GM12878 (cell line): ENCODE measurements around the gene CARD19. TPM values are rescaled to one million over a fixed set of nuclear protein-coding genes. Genes with fewer than 3 reads are reported as not detected.
A peak's percentile ranks its signal among the peaks of the same experiment; 100 is the strongest.

Source experiments
- BHLHE40 ChIP-seq, 2 experiments: fragments of 450-650 bp in 1 of 2; IDR thresholded peaks; 2 replicates each; pipeline ENCODE4 v1.6.1; 2011 to 2017; ENCODE audit warnings: low read depth in 2 of 2, borderline replicate concordance in 1 of 2, improper control_type of control experiment in 1 of 2, low read length in 1 of 2, mild to moderate bottlenecking in 1 of 2
- CTCF ChIP-seq, 3 experiments: IDR thresholded peaks in 2 of 3; conservative IDR thresholded peaks in 1 of 3; 2 replicates each; pipeline ENCODE4 v1.5.1; 2011; ENCODE audit warnings: low read depth in 3 of 3, low read length in 3 of 3, mild to moderate bottlenecking in 3 of 3, control low read depth in 2 of 3, moderate library complexity in 2 of 3, inconsistent platforms in 1 of 3, mixed read lengths in 1 of 3; ENCODE audit not compliant: control insufficient read depth in 2 of 3, insufficient read depth in 1 of 3; ENCODE audit errors: extremely low read depth in 1 of 3
- EGR1 ChIP-seq, 2 experiments: IDR thresholded peaks; 1 replicate in 1 of 2; 2 replicates in 1 of 2; pipeline ENCODE4 v1.6.1; 2011 to 2012; ENCODE audit warnings: low read depth in 2 of 2, low read length in 2 of 2, borderline replicate concordance in 1 of 2, mild to moderate bottlenecking in 1 of 2, moderate library complexity in 1 of 2
- GABPA ChIP-seq: IDR thresholded peaks from 2 replicates; pipeline ENCODE4 v1.6.1; 2014; ENCODE audit warnings: antibody characterized with exemption, low read depth, mild to moderate bottlenecking, inconsistent platforms
- IKZF1 ChIP-seq: fragments of 450-650 bp; conservative IDR thresholded peaks from 2 replicates; pipeline ENCODE4 v1.6.1; 2017; ENCODE audit warnings: antibody characterized with exemption, mild to moderate bottlenecking
- KDM1A ChIP-seq: fragments of 200-600 bp; sonication (generic); IDR thresholded peaks from 2 replicates; pipeline ENCODE4 v1.6.1; 2016; ENCODE audit warnings: borderline replicate concordance
- MTA3 ChIP-seq: IDR thresholded peaks from 2 replicates; pipeline ENCODE4 v1.6.1; 2012; ENCODE audit warnings: low read length, inconsistent platforms, borderline replicate concordance
- NFIC ChIP-seq: IDR thresholded peaks from 2 replicates; pipeline ENCODE4 v1.6.1; 2012; ENCODE audit warnings: low read depth, mild to moderate bottlenecking, inconsistent platforms, low read length, moderate library complexity
- NR2C2 ChIP-seq: IDR thresholded peaks from 2 replicates; pipeline ENCODE4 v1.6.1; 2011; ENCODE audit warnings: borderline replicate concordance, low read depth; ENCODE audit not compliant: control insufficient read depth, insufficient read length
- POU2F2 ChIP-seq: IDR thresholded peaks from 3 replicates; pipeline ENCODE4 v1.6.1; 2011; ENCODE audit warnings: low read depth, mild to moderate bottlenecking, low read length, borderline replicate concordance
- RAD51 ChIP-seq: fragments of 450-650 bp; IDR thresholded peaks from 2 replicates; pipeline ENCODE4 v1.6.1; 2016; ENCODE audit warnings: moderate library complexity, mild to moderate bottlenecking, inconsistent platforms
- RELB ChIP-seq: fragments of 450-650 bp; IDR thresholded peaks from 2 replicates; pipeline ENCODE4 v1.6.1; 2017; ENCODE audit warnings: low read depth, mild to moderate bottlenecking, moderate library complexity
- SREBF1 ChIP-seq: IDR thresholded peaks from 2 replicates; pipeline ENCODE4 v1.6.1; 2012; ENCODE audit warnings: mild to moderate bottlenecking, low read length
- SUZ12 ChIP-seq: fragments of 200-600 bp; sonication (generic); IDR thresholded peaks from one replicate; pipeline ENCODE4 v1.6.1; 2018; ENCODE audit warnings: antibody characterized with exemption, mild to moderate bottlenecking; ENCODE audit not compliant: unreplicated experiment
- WRNIP1 ChIP-seq: IDR thresholded peaks from 2 replicates; pipeline ENCODE4 v1.6.1; 2011; ENCODE audit warnings: low read depth, low read length, improper control_type of control experiment, borderline replicate concordance
- ZBTB4 ChIP-seq: fragments of 450-650 bp; formaldehyde crosslinking; IDR thresholded peaks from 2 replicates; pipeline ENCODE4 v1.4.0; 2022; ENCODE audit warnings: mild to moderate bottlenecking, moderate library complexity
- polyA plus RNA-seq, 11 experiments: library from polyadenylated mRNA; depleted of rRNA in 4 of 11; unstranded in 6 of 11; stranded (reverse) in 5 of 11; fragments of >200 nt; fragmentation: Nextera tagmentation in 4 of 11; fragmentation: Illumina TruSeq in 1 of 11; extraction: Ambion mirVana in 4 of 11; extraction: Trizol in 1 of 11; gene quantifications; 1 replicate in 1 of 11; 2 replicates in 10 of 11; pipeline versions ENCODE4 v1.2.1 to v1.2.3, GENCODE V29; 2011 to 2016; ENCODE audit warnings: inconsistent platforms in 2 of 11, missing spikeins in 2 of 11, low read depth in 1 of 11
- total RNA-seq, 4 experiments: library from RNA; depleted of rRNA in 3 of 4; stranded (reverse); fragments of >200 nt in 3 of 4; fragmentation: Illumina TruSeq in 1 of 4; extraction: Trizol in 1 of 4; gene quantifications; 2 replicates each; pipeline versions ENCODE4 v1.2.1 to v1.2.3, GENCODE V29; 2013 to 2021
- TF ChIP-seq, protein P1 (sequence below): fragments of 450-650 bp; IDR thresholded peaks from 2 replicates; pipeline ENCODE4 v1.6.1; 2017; ENCODE audit warnings: mild to moderate bottlenecking, moderate library complexity

CARD19 gene
- total and polyA plus RNA-seq, 10 of the 15 experiments (the other 5 are each of a cell fraction or from before 2014, with no cell fraction given) = 0.61 to 41.6 (median 19.9) TPM

DNA sequence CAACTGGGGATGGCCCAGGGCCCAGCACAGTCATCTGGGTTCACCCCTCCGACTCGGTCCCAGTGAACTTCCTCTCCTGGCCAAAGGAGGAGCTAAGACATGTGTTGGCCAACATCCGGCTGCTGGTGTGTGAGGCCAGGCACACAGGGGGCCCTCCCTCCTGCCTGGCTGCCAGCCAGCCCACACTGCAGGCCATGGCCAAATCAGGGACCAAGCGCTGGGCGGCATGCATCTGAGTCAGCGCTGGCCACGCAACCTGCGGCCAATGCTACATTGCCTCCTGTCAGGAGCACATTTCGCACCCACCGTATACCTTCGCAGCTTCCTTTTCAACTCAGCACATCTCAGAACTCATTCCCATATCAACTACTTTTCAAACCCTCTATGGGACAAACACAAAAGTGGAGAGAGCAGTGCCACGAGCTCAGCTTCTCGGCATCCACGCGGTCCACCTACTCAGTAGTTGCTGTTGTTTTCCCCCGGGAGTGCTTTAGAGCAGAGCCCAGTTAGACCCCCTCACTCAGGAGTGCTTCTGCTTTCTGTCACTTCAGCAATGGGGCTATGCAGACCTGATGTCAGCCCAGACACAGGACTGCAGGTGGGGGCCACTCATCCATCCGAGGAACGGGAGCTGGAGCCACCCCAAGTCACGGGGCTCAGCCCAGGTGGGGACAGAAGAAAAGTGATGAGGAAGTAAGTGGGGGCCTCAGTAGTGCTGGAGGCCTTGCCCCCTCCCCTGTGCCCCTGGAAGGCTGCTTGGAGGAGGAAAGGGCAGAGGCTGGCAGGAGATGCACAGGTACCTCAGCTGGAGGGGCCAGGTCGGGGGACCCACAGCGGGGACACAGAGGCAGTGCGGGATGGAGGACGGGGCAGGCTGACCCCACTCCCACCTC, 24.2 kb downstream of the CARD19 start (continued):
- no peak for TF ChIP-seq GABPA
- no peak for TF ChIP-seq SUZ12
- TF ChIP-seq ZBTB4 = no peak
- no peak for TF ChIP-seq MTA3
- peak; percentile 48; the same call in 1 of the 2 replicates for TF ChIP-seq IKZF1
- no peak for TF ChIP-seq WRNIP1
- TF ChIP-seq NR2C2 = no peak
- peak in 1 of 2 experiments; percentile 45; a peak in 1 of 4 replicates for TF ChIP-seq BHLHE40 (IDR thresholded peaks at IDR 0.05; ENCODE audit: borderline replicate concordance in 1 of 2, low read depth in 2 of 2, low read length in 1 of 2)
- no peak for TF ChIP-seq RAD51
- no peak for TF ChIP-seq POU2F2
- TF ChIP-seq EGR1 (IDR thresholded peaks at IDR 0.05; ENCODE audit: borderline replicate concordance in 1 of 2, low read depth in 2 of 2, low read length in 2 of 2) = no peak
- TF ChIP-seq SREBF1 = no peak
- no peak for TF ChIP-seq KDM1A
- peak; percentile 28 to 54 (median 33); a peak in 4 of 6 replicates for TF ChIP-seq CTCF (IDR thresholded peaks at IDR 0.05 in 2 of 3, conservative IDR thresholded peaks at IDR 0.05 in 1 of 3; ENCODE audit: control insufficient read depth in 2 of 3, extremely low read depth in 1 of 3, insufficient read depth in 1 of 3, low read depth in 3 of 3, low read length in 3 of 3)
- TF ChIP-seq RELB = 0 out of 2 replicates have a peak, but pooled peaks have one; percentile 22
- TF ChIP-seq NFIC = no peak
- TF ChIP-seq, protein P1, sequence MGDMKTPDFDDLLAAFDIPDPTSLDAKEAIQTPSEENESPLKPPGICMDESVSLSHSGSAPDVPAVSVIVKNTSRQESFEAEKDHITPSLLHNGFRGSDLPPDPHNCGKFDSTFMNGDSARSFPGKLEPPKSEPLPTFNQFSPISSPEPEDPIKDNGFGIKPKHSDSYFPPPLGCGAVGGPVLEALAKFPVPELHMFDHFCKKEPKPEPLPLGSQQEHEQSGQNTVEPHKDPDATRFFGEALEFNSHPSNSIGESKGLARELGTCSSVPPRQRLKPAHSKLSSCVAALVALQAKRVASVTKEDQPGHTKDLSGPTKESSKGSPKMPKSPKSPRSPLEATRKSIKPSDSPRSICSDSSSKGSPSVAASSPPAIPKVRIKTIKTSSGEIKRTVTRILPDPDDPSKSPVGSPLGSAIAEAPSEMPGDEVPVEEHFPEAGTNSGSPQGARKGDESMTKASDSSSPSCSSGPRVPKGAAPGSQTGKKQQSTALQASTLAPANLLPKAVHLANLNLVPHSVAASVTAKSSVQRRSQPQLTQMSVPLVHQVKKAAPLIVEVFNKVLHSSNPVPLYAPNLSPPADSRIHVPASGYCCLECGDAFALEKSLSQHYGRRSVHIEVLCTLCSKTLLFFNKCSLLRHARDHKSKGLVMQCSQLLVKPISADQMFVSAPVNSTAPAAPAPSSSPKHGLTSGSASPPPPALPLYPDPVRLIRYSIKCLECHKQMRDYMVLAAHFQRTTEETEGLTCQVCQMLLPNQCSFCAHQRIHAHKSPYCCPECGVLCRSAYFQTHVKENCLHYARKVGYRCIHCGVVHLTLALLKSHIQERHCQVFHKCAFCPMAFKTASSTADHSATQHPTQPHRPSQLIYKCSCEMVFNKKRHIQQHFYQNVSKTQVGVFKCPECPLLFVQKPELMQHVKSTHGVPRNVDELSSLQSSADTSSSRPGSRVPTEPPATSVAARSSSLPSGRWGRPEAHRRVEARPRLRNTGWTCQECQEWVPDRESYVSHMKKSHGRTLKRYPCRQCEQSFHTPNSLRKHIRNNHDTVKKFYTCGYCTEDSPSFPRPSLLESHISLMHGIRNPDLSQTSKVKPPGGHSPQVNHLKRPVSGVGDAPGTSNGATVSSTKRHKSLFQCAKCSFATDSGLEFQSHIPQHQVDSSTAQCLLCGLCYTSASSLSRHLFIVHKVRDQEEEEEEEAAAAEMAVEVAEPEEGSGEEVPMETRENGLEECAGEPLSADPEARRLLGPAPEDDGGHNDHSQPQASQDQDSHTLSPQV = no peak
